Panc1 (cell line): ENCODE results near the gene ACP3. TPM values are rescaled to one million over a fixed set of nuclear protein-coding genes. Genes with fewer than 3 reads are reported as not detected.

Experiments
- ATAC-seq: fragments of 200-7000 bp; cut with Tn5 transposase; 2 replicates; pipeline ENCODE4 v1.9.1; 2020; ENCODE audit warnings: mild to moderate bottlenecking, moderate library complexity
- BruUV-seq: library from RNA; stranded (reverse); fragments of 400-500 nt; replicated peaks from 2 replicates; lab custom pipeline; 2021; lab: Mats Ljungman, UMichigan
- CTCF ChIA-PET: fragments of 300-600 bp; sonication (Branson Sonifier 250); formaldehyde crosslinking; loops from one replicate; lab custom pipeline; 2022; ENCODE audit warnings: antibody characterized with exemption; lab: Charles Lee
- POLR2A ChIA-PET: fragments of 300-600 bp; sonication (Branson Sonifier 250); formaldehyde crosslinking; loops from one replicate; lab custom pipeline; 2022; ENCODE audit warnings: antibody characterized with exemption; lab: Charles Lee
- DNase-seq: peaks from one replicate; pipeline ENCODE4 v3.0.0-alpha.2; 2010; ENCODE audit warnings: low read depth, low spot score
- H3K27ac ChIP-seq: 2 replicates; pipeline ENCODE4 v1.5.1; 2011; ENCODE audit warnings: mild to moderate bottlenecking, low read length, inconsistent platforms
- H3K27me3 ChIP-seq: fragments of 200-500 bp; sonication (Bioruptor generic); 2 replicates; pipeline ENCODE4 v1.6.0; 2014; ENCODE audit warnings: low read length, inconsistent platforms; ENCODE audit not compliant: control insufficient read depth, insufficient read depth
- H3K36me3 ChIP-seq: fragments of 200-500 bp; sonication (Bioruptor generic); 2 replicates; pipeline ENCODE4 v1.5.1; 2014; ENCODE audit warnings: inconsistent platforms, mild to moderate bottlenecking, low read length, moderate library complexity; ENCODE audit not compliant: control insufficient read depth, insufficient read depth
- H3K4me1 ChIP-seq: 2 replicates; pipeline ENCODE4 v1.5.1; 2011; ENCODE audit warnings: inconsistent platforms, mild to moderate bottlenecking, low read length, moderate library complexity; ENCODE audit not compliant: control insufficient read depth, insufficient read depth
- H3K4me3 ChIP-seq, 2 experiments: 2 replicates each; pipeline ENCODE4 v1.5.1; 2011 to 2012; ENCODE audit warnings: low read depth in 2 of 2, low read length in 2 of 2, mild to moderate bottlenecking in 2 of 2, inconsistent platforms in 1 of 2, moderate library complexity in 1 of 2
- H3K9me3 ChIP-seq: fragments of 200-500 bp; sonication (Bioruptor generic); 2 replicates; pipeline ENCODE4 v1.5.1; 2014; ENCODE audit warnings: low read depth, mild to moderate bottlenecking, inconsistent platforms, low read length, moderate library complexity; ENCODE audit not compliant: control insufficient read depth, insufficient read depth
- CTCF ChIP-seq: fragments of 450-650 bp; IDR thresholded peaks from 2 replicates; pipeline ENCODE4 v1.5.1; 2017; ENCODE audit warnings: mild to moderate bottlenecking
- POLR2AphosphoS5 ChIP-seq: IDR thresholded peaks from 2 replicates; pipeline ENCODE4 v1.6.1; 2012; ENCODE audit warnings: mild to moderate bottlenecking, low read depth, low read length, moderate library complexity
- REST ChIP-seq, 2 experiments: IDR thresholded peaks; 2 replicates each; pipeline ENCODE4 v1.6.1; 2011 to 2012; ENCODE audit warnings: low read depth in 2 of 2, control low read depth in 1 of 2, low read length in 1 of 2, mild to moderate bottlenecking in 1 of 2, moderate library complexity in 1 of 2; ENCODE audit not compliant: insufficient read depth in 1 of 2
- SIN3A ChIP-seq: IDR thresholded peaks from 2 replicates; pipeline ENCODE4 v1.6.1; 2012; ENCODE audit warnings: low read depth, mild to moderate bottlenecking, low read length, moderate library complexity, borderline replicate concordance; ENCODE audit not compliant: insufficient read depth
- TCF7L2 ChIP-seq: IDR thresholded peaks from 2 replicates; pipeline ENCODE4 v1.6.1; 2011; ENCODE audit warnings: mild to moderate bottlenecking, low read depth, low read length, inconsistent platforms
- in situ Hi-C: cut with HindIII; loops from 2 replicates; pipeline ENCODE4 v1.10.0; 2016; ENCODE audit warnings: low sequenced_read_pairs, low pct_unique_long_range_greater_than_20kb
- intact Hi-C: fragments of 100-400 bp; cut with micrococcal nuclease; formaldehyde crosslinking; loops from one replicate; pipeline ENCODE4 v1.10.0; 2022; ENCODE audit not compliant: unreplicated experiment
- total RNA-seq: library from RNA; stranded (reverse); gene quantifications from one replicate; pipeline ENCODE4 v1.2.1, GENCODE V29; 2021; ENCODE audit not compliant: unreplicated experiment

ACP3 gene
- total RNA-seq, 1 experiment from 2014 or later = not detected

GRCh38 chr3:132343018-132343612 lies 25.9 kb downstream of the ACP3 start:
- H3K27ac ChIP-seq = no peak overlapping the region
- peak; percentile 43 for DNase-seq
- CTCF ChIA-PET = interaction anchor here (0.5 to 1.3 kb wide), 3 partner anchors 9 to 245 kb away, joined by 3 to 10 read pairs (median 3); no protein-coding TSS in a partner anchor
- peak; percentile 79; the same call in 1 of the 2 replicates for ATAC-seq
- H3K4me3 ChIP-seq = no peak overlapping the region
- peaks cover 23% of the 10 kb centered on the region for H3K27me3 ChIP-seq
- POLR2A ChIA-PET = no interaction called here
- peak; percentile 83 for TF ChIP-seq CTCF
- no peak for TF ChIP-seq TCF7L2
- no peaks in the 10 kb centered on the region for H3K4me1 ChIP-seq
- no peaks in the 10 kb centered on the region for H3K9me3 ChIP-seq
- no TSS peak for BruUV-seq
- intact Hi-C loops (loop anchor here (1.0 to 10.0 kb wide), 2 partner anchors 90 to 308 kb away; partner anchors contain the start of gene CPNE4), in situ Hi-C loops (no loop called here)
- no peaks in the 10 kb centered on the region for H3K36me3 ChIP-seq

- H3K4me3 ChIP-seq = no peak overlapping the region
- in situ Hi-C loops = no loop called here
- H3K27ac ChIP-seq = no peak overlapping the region
- no TSS peak for BruUV-seq
- peaks cover 25% of the 10 kb centered on the region for H3K27me3 ChIP-seq
- no peak for DNase-seq
- POLR2A ChIA-PET = no interaction called here
- ATAC-seq = no peak
- no peaks in the 10 kb centered on the region for H3K4me1 ChIP-seq
- TF ChIP-seq REST (IDR thresholded peaks at IDR 0.05; ENCODE audit: insufficient read depth in 1 of 2, low read depth in 2 of 2, low read length in 1 of 2) (no peak), SIN3A (no peak), POLR2AphosphoS5 (no peak)
- no peaks in the 10 kb centered on the region for H3K9me3 ChIP-seq
- intact Hi-C loops = loop anchor here (10.0 kb wide), 1 partner anchor 310 kb away; the partner anchor contains the start of gene CPNE4
- H3K36me3 ChIP-seq = no peaks in the 10 kb centered on the region
- CTCF ChIA-PET = interaction anchor here (0.7 kb wide), 1 partner anchor 109 kb away, joined by 4 read pairs; no protein-coding TSS in a partner anchor
Observed at GRCh38 chr3:132344666-132345280, 27.6 kb downstream of the ACP3 start.
